Tibial nerve (tissue), 4 donors: ENCODE measurements around the gene MGLL.

Source experiments
- EP300 ChIP-seq, 2 donors: sonication (generic); formaldehyde crosslinking; IDR thresholded peaks; one replicate each; pipeline ENCODE4 v1.6.1; 2017; ENCODE audit warnings: antibody characterized with exemption in 2 of 2, mild to moderate bottlenecking in 1 of 2
- POLR2A ChIP-seq, 2 donors: fragments of 450-650 bp; IDR thresholded peaks; one replicate each; pipeline ENCODE4 v1.6.1; 2017; ENCODE audit warnings: antibody characterized with exemption in 2 of 2, mild to moderate bottlenecking in 2 of 2, moderate library complexity in 2 of 2
- TF ChIP-seq, protein P1 (sequence below), 5 experiments: fragments of 200-600 bp in 3 of 5; fragments of 450-650 bp in 2 of 5; sonication (generic) in 3 of 5; IDR thresholded peaks; one replicate each; pipeline ENCODE4 v1.5.1; 2016 to 2019; ENCODE audit warnings: antibody characterized with exemption in 5 of 5, mild to moderate bottlenecking in 3 of 5, moderate library complexity in 2 of 5

DNA sequence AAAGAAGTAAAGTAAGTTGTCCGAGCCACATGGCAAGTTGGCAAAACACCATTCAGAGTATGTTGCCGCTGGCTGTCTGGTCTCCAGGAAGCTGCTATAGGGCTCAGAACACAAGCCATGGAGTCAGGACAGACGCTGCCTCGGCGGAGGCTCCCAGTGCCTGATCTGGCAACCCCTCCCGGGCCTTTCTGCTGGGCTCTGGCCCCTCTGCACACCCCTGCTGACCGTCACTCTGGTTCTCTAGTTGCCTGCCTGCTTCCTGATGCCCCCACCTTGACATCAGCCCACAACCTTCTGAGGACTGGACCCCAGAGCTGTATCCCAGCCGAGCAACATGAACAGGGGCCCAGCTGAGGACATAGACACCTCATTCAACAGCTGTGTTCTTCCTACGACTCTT lies 39.1 kb downstream of the MGLL start:
- TF ChIP-seq, protein P1, sequence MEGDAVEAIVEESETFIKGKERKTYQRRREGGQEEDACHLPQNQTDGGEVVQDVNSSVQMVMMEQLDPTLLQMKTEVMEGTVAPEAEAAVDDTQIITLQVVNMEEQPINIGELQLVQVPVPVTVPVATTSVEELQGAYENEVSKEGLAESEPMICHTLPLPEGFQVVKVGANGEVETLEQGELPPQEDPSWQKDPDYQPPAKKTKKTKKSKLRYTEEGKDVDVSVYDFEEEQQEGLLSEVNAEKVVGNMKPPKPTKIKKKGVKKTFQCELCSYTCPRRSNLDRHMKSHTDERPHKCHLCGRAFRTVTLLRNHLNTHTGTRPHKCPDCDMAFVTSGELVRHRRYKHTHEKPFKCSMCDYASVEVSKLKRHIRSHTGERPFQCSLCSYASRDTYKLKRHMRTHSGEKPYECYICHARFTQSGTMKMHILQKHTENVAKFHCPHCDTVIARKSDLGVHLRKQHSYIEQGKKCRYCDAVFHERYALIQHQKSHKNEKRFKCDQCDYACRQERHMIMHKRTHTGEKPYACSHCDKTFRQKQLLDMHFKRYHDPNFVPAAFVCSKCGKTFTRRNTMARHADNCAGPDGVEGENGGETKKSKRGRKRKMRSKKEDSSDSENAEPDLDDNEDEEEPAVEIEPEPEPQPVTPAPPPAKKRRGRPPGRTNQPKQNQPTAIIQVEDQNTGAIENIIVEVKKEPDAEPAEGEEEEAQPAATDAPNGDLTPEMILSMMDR (IDR thresholded peaks at IDR 0.05), result no peak
- TF ChIP-seq POLR2A (IDR thresholded peaks at IDR 0.05) (no peak), EP300 (IDR thresholded peaks at IDR 0.05) (no peak)
